B cell (primary cell): ENCODE measurements around the gene CIAO2B. TPM values are rescaled to one million over a fixed set of nuclear protein-coding genes. Genes with fewer than 3 reads are reported as not detected.

ENCODE experiments used
- ATAC-seq: fragments of 200-7000 bp; cut with Tn5 transposase; one replicate; pipeline ENCODE4 v1.10.0; 2021; ENCODE audit warnings: low read depth, mild to moderate bottlenecking, moderate number of reproducible peaks, moderate library complexity
- CTCF ChIA-PET: fragments of 350-600 bp; sonication (Branson Sonifier 250); formaldehyde crosslinking; loops from one replicate; lab custom pipeline; 2021; ENCODE audit warnings: antibody characterized with exemption, inconsistent platforms; lab: Charles Lee
- POLR2A ChIA-PET: fragments of 350-600 bp; sonication (Branson Sonifier 250); formaldehyde crosslinking; loops from one replicate; lab custom pipeline; 2021; ENCODE audit warnings: antibody characterized with exemption; lab: Charles Lee
- DNase-seq: peaks from one replicate; pipeline ENCODE4 v3.0.0; 2013
- H2AFZ ChIP-seq: 2 replicates; pipeline ENCODE4 v1.6.1; 2012; ENCODE audit warnings: mild to moderate bottlenecking, low read depth, low read length; ENCODE audit not compliant: insufficient read depth, poor library complexity, severe bottlenecking
- H3K27ac ChIP-seq, 2 donors: 1 replicate in 1 of 2; 2 replicates in 1 of 2; pipeline ENCODE4 v1.5.1; 2012 to 2013; ENCODE audit warnings: low read length in 2 of 2, mild to moderate bottlenecking in 2 of 2, moderate library complexity in 1 of 2
- H3K27me3 ChIP-seq, 4 experiments: fragments of 200-600 bp in 1 of 4; sonication (generic) in 1 of 4; replicated peaks in 1 of 4; 1 replicate in 2 of 4; 2 replicates in 2 of 4; pipeline versions ENCODE4 v1.6.1 to v1.7.0; 2013 to 2016; ENCODE audit warnings: low read length in 3 of 4, mild to moderate bottlenecking in 2 of 4, mixed read lengths in 1 of 4, moderate library complexity in 1 of 4; ENCODE audit not compliant: insufficient read depth in 4 of 4, control insufficient read depth in 3 of 4; ENCODE audit errors: control extremely low read depth in 1 of 4
- H3K36me3 ChIP-seq, 2 experiments: replicated peaks in 1 of 2; 1 replicate in 1 of 2; 2 replicates in 1 of 2; pipeline versions ENCODE4 v1.6.1 to v1.7.1; 2013; ENCODE audit warnings: low read length in 1 of 2; ENCODE audit not compliant: insufficient read depth in 2 of 2, control insufficient read depth in 1 of 2; ENCODE audit errors: control extremely low read depth in 1 of 2, extremely low read depth in 1 of 2
- H3K4me1 ChIP-seq, 2 donors: fragments of 200-600 bp in 1 of 2; sonication (generic) in 1 of 2; 1 replicate in 1 of 2; 2 replicates in 1 of 2; pipeline versions ENCODE4 v1.5.1 to v1.6.1; 2013 to 2017; ENCODE audit warnings: low read length in 2 of 2; ENCODE audit not compliant: control insufficient read depth in 2 of 2, insufficient read depth in 2 of 2
- H3K4me2 ChIP-seq: replicated peaks from 2 replicates; pipeline ENCODE3; 2012; ENCODE audit warnings: mild to moderate bottlenecking, low read depth, low read length; ENCODE audit not compliant: poor library complexity, severe bottlenecking
- H3K4me3 ChIP-seq, 5 experiments: fragments of 200-600 bp in 1 of 5; sonication (generic) in 1 of 5; 1 replicate in 3 of 5; 2 replicates in 2 of 5; pipeline versions ENCODE4 v1.5.1 to v1.7.0; 2011 to 2016; ENCODE audit warnings: low read length in 4 of 5, mild to moderate bottlenecking in 4 of 5, low read depth in 2 of 5, control low read depth in 1 of 5, moderate library complexity in 1 of 5; ENCODE audit not compliant: insufficient read depth in 1 of 5; ENCODE audit errors: control extremely low read depth in 1 of 5, extremely low read depth in 1 of 5
- H3K79me2 ChIP-seq: fragments of 200-600 bp; sonication (generic); one replicate; pipeline ENCODE4 v1.6.0; 2016; ENCODE audit warnings: low read length; ENCODE audit not compliant: control insufficient read depth, insufficient read depth
- H3K9ac ChIP-seq: fragments of 200-600 bp; sonication (generic); 2 replicates; pipeline ENCODE4 v1.6.1; 2017; ENCODE audit warnings: mild to moderate bottlenecking, low read length, moderate library complexity
- H3K9me3 ChIP-seq, 3 donors: one replicate each; pipeline versions ENCODE4 v1.6.1 to v1.7.1; 2013; ENCODE audit warnings: low read length in 2 of 3; ENCODE audit not compliant: control insufficient read depth in 2 of 3, insufficient read depth in 1 of 3; ENCODE audit errors: control extremely low read depth in 1 of 3
- H4K20me1 ChIP-seq: 2 replicates; pipeline ENCODE4 v1.6.0; 2012; ENCODE audit warnings: mild to moderate bottlenecking, low read length; ENCODE audit not compliant: insufficient read depth, control insufficient read depth, poor library complexity, severe bottlenecking
- H3K27ac Mint-ChIP-seq: one replicate; pipeline ENCODE4 v1.8.0; 2021; ENCODE audit warnings: mixed read lengths
- H3K27me3 Mint-ChIP-seq: one replicate; pipeline ENCODE4 v1.8.0; 2021; ENCODE audit warnings: mixed read lengths
- H3K4me1 Mint-ChIP-seq: one replicate; pipeline ENCODE4 v1.8.0; 2021; ENCODE audit warnings: mixed read lengths
- H3K4me3 Mint-ChIP-seq: one replicate; pipeline ENCODE4 v1.8.0; 2021; ENCODE audit warnings: mixed read lengths
- H3K9me3 Mint-ChIP-seq: one replicate; pipeline ENCODE4 v1.8.0; 2022; ENCODE audit warnings: mixed read lengths; ENCODE audit not compliant: insufficient read depth
- CTCF ChIP-seq: fragments of 200-600 bp; IDR thresholded peaks from one replicate; pipeline ENCODE4 v1.8.0; 2022; ENCODE audit warnings: antibody characterized with exemption, mild to moderate bottlenecking
- EZH2 ChIP-seq: IDR thresholded peaks from 2 replicates; pipeline ENCODE4 v1.6.1; 2012; ENCODE audit warnings: borderline replicate concordance, low read depth, mild to moderate bottlenecking, moderate library complexity, low read length; ENCODE audit not compliant: insufficient read depth, poor library complexity, severe bottlenecking
- WGBS: methylation state at CpG from one replicate; pipeline ENCODE4 v1.1.5; 2013; ENCODE audit warnings: missing lambda C conversion rate; ENCODE audit not compliant: insufficient coverage; 5-methylcytosine and 5-hydroxymethylcytosine counted together
- intact Hi-C: fragments of 100-400 bp; cut with micrococcal nuclease; formaldehyde crosslinking; loops from one replicate; pipeline ENCODE4 v1.10.0; 2022
- polyA plus RNA-seq: library from polyadenylated mRNA; depleted of rRNA; stranded (reverse); fragments of >200 nt; gene quantifications from 2 replicates; pipeline ENCODE4 v1.2.3, GENCODE V29; 2012
- total RNA-seq, 2 donors: library from RNA; stranded (reverse); fragments of 120-200 nt in 1 of 2; gene quantifications; 1 replicate in 1 of 2; 2 replicates in 1 of 2; pipeline versions ENCODE4 v1.2.3 to v1.2.4, GENCODE V29; 2013 to 2022

The CIAO2B gene
- total and polyA plus RNA-seq, 2 donors (not counting 1 experiment from before 2014, with no cell fraction given): 60.6 to 159 TPM

DNA sequence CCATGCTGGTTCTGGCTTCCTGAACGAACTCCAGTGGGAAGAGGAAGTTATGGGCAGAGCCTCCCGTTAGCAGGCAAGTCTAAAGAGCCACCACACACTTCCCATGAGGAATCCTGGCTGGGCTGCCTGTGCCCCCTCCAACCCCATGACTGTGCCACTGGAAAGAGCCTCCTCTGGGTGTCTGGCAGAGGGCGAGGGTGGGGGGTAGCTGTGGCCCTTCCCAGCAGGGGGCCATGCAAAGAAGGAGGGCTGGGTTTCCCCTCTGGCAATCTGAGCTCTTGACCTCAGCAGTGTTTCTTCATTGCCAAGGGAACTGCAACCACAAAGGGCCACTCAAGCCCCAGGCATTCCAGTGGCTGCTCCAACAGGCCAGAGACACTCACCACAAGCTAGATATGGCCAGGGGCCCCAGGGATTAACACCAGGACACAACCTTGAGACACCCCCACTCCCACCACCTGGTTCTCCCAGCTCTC lies 7.2 kb downstream of the CIAO2B start:
- TF ChIP-seq CTCF: no peak
- TF ChIP-seq EZH2: no peak
- peaks cover 28% of the 10 kb centered on the region for H3K27me3 Mint-ChIP-seq
- DNase-seq (no peak), ATAC-seq (no peak)
- POLR2A ChIA-PET: interaction anchor here (0.6 kb wide), 1 partner anchor 10 kb away, joined by 3 read pairs; no protein-coding TSS in a partner anchor
- H3K4me1 Mint-ChIP-seq: peaks cover 18% of the 10 kb centered on the region
- no peaks in the 10 kb centered on the region for H3K79me2 ChIP-seq
- H3K9me3 ChIP-seq: peaks cover 0 to 8% (median 0%) of the 10 kb centered on the region in 3 donors
- no peaks in the 10 kb centered on the region for H3K9me3 Mint-ChIP-seq
- no peak overlapping the region for H3K9ac ChIP-seq
- H3K4me1 ChIP-seq: peaks cover 11 to 12% of the 10 kb centered on the region in 2 donors
- peaks cover 0 to 38% (median 14%) of the 10 kb centered on the region in 4 experiments for H3K27me3 ChIP-seq
- H3K36me3 ChIP-seq: peaks cover 0 to 8% of the 10 kb centered on the region in 2 experiments
- H2AFZ ChIP-seq: no peak overlapping the region
- CTCF ChIA-PET: no interaction called here
- no peak overlapping the region for H3K27ac Mint-ChIP-seq
- WGBS: 50% methylated on average over 1 of the region's 3 CpGs
- no peak overlapping the region for H3K4me3 ChIP-seq
- intact Hi-C loops: no loop called here
- no peak overlapping the region for H3K27ac ChIP-seq
- no peak overlapping the region for H3K4me2 ChIP-seq
- H4K20me1 ChIP-seq: no peaks in the 10 kb centered on the region
- no peak overlapping the region for H3K4me3 Mint-ChIP-seq

DNA sequence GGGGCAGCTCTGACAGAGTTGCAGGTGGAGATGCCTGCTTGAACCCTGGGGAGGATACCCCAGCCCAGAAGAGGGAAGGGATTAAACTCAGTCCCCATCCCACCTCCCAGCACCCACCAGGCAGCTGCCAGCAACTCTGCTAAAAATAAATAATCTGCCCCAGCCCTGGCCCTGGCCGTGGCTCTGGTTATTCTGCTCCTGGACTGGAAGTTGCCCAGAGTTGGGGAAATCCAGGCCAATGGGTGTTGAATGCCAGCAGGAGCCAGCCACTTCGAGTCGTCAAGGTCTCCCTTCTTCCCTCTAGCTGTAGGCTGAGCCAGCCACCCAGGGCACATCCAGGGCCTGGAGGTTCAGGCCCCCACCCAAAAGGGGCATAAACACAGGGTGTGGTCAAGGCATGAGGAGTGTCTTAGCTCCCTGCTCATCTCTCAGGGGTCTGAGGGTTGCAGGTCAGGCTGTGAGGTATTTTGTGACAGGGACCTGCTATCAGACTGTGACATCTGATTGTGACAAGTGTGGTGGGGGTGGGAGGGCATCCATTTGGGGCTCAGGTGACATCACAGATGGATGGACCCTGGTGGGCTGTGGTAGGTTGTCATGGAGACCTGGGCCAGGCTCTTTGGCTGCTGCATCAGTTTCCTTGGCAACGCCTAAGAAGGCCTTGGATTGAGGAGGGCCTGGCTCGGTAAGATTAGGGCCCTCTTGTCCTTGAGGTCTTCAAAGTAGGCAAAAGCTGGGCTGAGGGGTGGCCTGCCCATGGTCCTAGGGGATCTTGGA lies 7.8 kb downstream of the CIAO2B start:
- Histone ChIP-seq H2AFZ (no peak overlapping the region), H3K36me3 (peaks cover 0 to 3% of the 10 kb centered on the region in 2 experiments), H3K4me2 (no peak overlapping the region), H3K27me3 (peaks cover 0 to 41% (median 14%) of the 10 kb centered on the region in 4 experiments), H4K20me1 (no peaks in the 10 kb centered on the region), H3K79me2 (no peaks in the 10 kb centered on the region), H3K4me3 (no peak overlapping the region), H3K9me3 (peaks cover 0 to 8% (median 0%) of the 10 kb centered on the region in 3 donors), H3K27ac (no peak overlapping the region), H3K9ac (no peak overlapping the region), H3K4me1 (peaks cover 11 to 12% of the 10 kb centered on the region in 2 donors)
- intact Hi-C loops: no loop called here
- WGBS: 80% methylated on average over 5 of the region's 5 CpGs
- H3K4me1 Mint-ChIP-seq: peaks cover 12% of the 10 kb centered on the region
- peaks cover 29% of the 10 kb centered on the region for H3K27me3 Mint-ChIP-seq
- ATAC-seq (no peak), DNase-seq (no peak)
- TF ChIP-seq EZH2: no peak
- no peak for TF ChIP-seq CTCF
- CTCF ChIA-PET: no interaction called here
- no peak overlapping the region for H3K27ac Mint-ChIP-seq
- POLR2A ChIA-PET: interaction anchor here (0.6 kb wide), 1 partner anchor 10 kb away, joined by 3 read pairs; no protein-coding TSS in a partner anchor
- H3K4me3 Mint-ChIP-seq: peak overlapping the region; percentile 81
- no peaks in the 10 kb centered on the region for H3K9me3 Mint-ChIP-seq
